CD1c-positive myeloid dendritic cell (primary cell): ENCODE measurements around the gene PKP4.
"Not testable (repeated sequence)": the region's sequence is repeated elsewhere in the genome, so short reads cannot be mapped to it uniquely, and the experiment has no call there.

ENCODE experiments used
- DNase-seq: peaks from one replicate; pipeline ENCODE4 v3.0.0-alpha.2; 2016; ENCODE audit errors: extremely low spot score

PKP4 gene, protein sequence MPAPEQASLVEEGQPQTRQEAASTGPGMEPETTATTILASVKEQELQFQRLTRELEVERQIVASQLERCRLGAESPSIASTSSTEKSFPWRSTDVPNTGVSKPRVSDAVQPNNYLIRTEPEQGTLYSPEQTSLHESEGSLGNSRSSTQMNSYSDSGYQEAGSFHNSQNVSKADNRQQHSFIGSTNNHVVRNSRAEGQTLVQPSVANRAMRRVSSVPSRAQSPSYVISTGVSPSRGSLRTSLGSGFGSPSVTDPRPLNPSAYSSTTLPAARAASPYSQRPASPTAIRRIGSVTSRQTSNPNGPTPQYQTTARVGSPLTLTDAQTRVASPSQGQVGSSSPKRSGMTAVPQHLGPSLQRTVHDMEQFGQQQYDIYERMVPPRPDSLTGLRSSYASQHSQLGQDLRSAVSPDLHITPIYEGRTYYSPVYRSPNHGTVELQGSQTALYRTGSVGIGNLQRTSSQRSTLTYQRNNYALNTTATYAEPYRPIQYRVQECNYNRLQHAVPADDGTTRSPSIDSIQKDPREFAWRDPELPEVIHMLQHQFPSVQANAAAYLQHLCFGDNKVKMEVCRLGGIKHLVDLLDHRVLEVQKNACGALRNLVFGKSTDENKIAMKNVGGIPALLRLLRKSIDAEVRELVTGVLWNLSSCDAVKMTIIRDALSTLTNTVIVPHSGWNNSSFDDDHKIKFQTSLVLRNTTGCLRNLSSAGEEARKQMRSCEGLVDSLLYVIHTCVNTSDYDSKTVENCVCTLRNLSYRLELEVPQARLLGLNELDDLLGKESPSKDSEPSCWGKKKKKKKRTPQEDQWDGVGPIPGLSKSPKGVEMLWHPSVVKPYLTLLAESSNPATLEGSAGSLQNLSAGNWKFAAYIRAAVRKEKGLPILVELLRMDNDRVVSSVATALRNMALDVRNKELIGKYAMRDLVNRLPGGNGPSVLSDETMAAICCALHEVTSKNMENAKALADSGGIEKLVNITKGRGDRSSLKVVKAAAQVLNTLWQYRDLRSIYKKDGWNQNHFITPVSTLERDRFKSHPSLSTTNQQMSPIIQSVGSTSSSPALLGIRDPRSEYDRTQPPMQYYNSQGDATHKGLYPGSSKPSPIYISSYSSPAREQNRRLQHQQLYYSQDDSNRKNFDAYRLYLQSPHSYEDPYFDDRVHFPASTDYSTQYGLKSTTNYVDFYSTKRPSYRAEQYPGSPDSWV

DNA sequence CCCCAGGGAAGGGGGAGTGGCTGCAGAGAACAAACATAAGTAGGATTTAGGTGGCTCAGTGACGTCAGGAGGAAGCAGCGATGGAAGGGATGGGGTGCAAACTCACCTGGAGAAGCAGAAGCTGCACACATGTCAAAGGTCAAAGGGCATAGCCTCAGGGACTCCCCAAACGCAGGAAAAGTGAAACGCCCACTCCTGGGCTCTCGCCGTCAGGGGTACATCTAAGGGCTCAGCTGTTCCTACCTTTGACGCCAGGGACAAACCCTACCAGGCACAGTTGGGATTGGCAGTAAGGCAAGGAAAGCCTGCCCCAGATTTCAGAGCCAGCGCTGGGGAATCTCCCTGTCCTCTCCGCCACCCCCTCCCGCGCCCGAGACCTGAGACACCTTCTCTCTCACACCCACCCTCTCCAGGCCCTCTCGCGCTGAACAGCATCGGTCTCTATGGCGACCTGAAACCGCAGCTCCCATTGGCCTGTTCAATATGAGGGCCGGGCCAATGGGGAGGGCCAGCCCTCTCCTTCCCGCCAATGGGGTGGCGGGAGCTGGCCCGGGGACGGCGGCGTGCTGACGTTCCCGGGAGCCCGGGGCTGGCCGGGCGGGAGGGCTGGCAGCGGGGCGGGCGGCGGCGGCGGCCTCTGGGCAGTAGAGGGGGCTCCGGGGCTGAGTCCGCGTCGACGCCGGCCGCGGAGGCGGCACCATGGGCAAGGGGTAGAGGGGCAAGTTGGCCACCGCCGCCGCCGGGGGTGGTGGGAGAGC lies at the start of gene PKP4, which contains the start of gene CCDC148:
PKP4 (plus strand) TSS at position 644 of the 758 bp plus-strand sequence. CDS start 76,233 bp downstream, outside the sequence.
CCDC148 (minus strand) TSS at position 445 of the 758 bp plus-strand sequence; CDS start at position 131, 314 bp downstream.
- DNase-seq: peak; percentile 94

DNA sequence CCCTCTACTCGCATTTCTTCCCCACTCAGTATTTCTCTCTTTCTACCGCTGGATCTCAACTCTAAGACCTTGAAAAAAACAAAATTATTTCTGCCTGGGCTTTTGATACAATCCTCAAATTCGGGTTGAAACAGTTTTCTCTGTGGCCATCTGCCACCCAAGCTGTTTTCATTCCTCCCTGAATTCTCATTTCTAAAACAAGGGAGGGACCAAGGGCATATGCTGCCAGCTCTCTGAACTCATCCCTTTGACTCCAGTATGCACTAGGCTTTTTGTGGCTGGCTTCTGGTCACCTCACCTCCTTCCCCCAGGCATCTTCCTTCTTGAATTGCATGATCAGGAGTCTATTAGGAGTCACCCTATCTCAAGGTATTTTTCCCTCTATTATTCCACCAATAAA lies 49.7 kb upstream of the PKP4 start:
- no peak for DNase-seq

DNA sequence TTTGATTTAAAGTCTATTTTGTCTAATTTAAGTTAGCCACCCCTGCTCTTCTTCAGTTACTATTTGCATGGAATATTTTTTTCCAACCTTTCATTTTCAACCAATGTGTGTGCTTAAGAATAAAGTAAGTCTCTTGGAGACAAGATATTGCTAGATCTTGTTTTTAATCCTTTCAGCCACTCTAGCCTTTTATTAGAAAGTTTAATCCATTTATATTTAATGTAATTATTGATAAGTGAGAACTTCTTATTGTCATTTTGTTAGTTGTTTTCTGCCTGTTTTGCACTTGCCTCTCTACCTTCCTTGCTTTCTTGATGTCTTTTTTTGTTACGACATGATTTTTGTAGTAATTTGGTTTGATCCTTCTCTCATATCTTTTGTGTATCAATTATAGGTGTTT lies 46.6 kb upstream of the PKP4 start:
- no peak for DNase-seq

DNA sequence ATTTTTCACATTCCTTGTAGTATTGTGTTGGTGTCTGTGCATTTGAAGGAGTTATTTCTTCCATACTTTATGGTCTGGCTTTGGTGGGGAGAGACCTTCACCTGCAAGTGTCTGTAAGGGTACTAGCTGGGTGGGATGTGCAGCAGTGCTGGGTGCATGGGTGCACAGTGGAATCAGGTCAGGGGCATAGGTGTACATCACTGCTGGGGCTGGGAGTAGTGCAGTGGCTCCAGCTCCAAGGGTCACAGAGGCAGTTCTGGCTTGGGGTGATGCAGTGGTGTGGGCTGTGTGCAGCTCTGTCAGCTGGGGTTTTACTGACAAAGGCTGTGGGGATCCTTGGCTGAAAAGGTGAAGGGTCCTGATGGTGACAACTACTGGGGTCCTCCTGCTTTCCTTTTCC lies 45.0 kb upstream of the PKP4 start:
- DNase-seq: no peak

DNA sequence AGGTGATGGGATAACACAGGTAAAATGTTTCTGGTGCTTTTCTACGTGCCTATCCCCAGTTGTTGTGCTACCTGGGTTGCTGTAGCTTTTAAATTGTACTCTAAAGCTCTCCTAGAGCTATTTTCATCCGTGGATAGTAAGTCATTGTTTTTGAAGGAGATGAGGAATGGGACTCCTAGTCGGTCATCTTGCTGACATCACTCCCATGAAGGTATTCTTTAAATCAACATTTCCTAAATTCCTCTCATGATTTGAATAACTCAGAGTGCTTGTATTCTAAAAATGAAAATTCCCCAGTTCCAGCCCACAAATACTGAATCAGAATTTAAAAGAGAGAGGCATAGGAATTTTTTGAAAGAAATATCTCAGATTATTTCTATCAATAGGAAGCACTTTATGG lies 44.5 kb upstream of the PKP4 start:
- no peak for DNase-seq

DNA sequence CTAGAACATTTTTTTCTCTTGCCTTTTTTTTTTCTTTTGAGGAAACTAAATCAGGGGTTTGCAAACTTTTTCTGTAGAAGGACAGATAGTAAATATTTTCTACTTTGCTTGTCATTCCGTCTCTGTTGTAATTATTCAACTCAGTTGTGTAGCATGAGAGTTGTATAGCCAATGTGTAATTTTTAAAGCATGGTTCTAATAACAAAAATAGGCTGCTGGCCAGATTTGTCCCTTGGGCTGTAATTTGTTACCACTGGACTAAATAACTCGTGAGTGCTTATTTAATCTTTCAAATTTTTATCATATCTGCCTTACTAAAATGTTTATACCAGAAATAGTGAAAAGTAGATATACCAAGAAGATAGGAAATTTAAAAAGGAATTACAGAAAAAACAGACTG lies 43.2 kb upstream of the PKP4 start:
- DNase-seq: no peak

DNA sequence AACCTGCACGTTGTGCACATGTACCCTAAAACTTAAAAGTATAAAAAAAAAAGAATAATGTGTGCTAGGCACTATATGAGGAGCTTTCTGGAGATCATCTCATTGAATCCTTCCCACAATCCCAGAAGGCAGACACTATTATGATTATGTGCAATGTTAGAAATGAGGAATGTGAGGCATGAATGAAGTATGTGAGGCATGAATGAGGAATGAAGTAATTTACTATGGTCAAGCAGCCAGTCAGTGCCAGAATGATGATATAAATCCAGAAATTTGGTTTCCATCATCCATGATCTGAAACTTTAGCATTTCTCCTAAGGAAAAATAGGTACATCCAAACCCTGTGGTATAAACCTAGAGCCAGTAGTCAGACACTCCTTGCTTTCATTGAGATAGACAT lies 42.2 kb upstream of the PKP4 start:
- DNase-seq: no peak

DNA sequence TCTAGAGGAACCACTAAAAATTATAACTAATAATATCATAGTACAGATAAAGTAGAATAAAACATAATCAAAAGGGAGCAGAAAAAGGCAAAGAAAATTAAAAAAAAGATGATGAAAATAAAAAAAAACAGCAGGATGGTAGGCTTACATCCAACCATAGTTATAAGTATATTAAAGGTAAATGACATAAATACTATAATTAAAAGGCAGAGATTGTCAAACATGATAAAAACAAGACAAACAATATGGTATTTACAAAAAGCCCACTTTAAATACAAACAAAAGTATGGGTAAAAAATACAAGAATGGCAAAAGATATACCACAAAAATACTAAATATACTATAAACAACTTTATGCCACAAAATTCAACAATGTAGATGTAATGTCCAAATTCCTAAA lies 24.6 kb upstream of the PKP4 start:
- no peak for DNase-seq

DNA sequence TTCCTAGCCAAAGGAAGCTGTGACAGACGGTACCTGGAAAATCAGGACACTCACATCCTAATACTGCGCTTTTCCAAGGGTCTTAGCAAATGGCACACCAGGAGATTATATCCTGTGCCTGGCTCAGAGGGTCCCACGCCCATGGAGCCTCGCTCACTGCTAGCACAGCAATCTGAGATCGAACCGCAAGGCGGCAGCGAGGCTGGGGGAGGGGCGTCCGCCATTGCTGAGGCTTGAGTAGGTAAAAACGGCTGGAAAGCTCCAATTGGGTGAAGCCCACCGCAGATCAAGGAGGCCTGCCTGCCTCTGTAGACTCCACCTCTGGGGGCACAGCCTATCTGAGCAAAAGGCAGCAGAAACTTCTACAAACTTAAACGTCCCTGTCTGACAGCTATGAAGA lies 23.0 kb upstream of the PKP4 start:
- not testable (repeated sequence) for DNase-seq

DNA sequence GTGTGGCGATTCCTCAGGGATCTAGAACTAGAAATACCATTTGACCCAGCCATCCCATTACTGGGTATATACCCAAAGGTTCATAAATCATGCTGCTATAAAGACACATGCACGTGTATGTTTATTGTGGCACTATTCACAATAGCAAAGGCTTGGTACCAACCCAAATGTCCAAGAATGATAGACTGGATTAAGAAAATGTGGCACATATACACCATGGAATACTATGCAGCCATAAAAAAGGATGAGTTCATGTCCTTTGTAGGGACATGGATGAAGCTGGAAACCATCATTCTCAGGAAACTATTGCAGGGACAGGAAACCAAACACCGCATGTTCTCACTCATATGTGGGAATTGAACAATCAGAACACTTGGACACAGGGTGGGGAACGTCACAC lies 17.7 kb upstream of the PKP4 start:
- not testable (repeated sequence) for DNase-seq

DNA sequence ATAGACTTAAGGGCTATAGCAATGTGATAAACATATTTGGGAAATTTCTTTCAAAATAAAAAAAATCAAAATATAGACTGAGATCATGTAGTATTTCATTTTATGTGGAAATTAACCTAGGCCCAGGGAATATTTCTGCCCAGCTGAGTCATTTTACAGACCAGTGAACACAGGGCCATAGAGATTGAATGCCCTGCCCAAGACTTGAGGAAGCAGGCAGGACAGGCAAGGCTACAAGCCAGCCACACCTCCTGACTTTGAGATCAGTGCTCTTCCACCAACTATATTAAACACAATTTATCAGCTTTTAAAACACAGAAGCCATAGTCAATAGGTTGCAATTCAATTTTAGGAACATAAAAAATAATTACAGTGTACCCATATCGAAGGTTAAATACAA lies 13.1 kb upstream of the PKP4 start:
- no peak for DNase-seq

DNA sequence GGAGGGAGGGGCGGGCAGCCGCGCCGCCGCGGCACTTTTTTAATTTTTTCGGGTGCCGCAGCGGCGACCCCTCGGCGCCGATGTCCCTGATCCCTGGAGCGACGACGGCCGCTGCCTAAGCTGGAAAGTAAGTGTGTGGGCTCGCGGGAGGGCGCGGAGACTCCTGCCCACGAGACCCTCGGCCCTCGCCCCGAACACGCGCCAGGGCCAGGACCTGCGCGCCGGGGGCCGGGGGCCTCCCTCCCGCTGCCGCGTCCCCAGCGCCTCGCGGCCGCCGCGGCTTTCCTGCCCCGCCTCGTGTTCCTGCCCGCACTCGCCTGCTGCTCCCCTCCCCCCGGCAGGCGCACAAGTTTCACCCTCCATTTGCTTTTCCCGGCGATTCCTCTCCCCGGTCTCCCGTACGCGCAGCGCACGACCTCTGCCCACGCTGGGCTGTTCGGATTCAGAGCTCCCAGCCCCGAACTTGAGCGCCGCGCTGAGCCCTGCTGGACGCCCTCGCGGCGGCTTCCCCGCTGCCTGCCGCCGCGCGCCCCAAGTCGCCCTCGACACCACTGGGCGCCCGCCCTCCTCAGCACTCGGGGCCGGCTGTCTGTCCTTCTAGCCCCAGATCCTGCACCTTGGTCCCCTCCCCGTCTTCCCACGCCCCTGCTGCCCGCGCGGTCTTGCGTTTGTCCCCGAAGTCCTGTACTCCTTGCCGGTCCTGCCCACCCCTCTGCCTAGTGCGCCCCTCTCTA lies 507 bp downstream of the PKP4 start:
- peak; percentile 77 for DNase-seq

DNA sequence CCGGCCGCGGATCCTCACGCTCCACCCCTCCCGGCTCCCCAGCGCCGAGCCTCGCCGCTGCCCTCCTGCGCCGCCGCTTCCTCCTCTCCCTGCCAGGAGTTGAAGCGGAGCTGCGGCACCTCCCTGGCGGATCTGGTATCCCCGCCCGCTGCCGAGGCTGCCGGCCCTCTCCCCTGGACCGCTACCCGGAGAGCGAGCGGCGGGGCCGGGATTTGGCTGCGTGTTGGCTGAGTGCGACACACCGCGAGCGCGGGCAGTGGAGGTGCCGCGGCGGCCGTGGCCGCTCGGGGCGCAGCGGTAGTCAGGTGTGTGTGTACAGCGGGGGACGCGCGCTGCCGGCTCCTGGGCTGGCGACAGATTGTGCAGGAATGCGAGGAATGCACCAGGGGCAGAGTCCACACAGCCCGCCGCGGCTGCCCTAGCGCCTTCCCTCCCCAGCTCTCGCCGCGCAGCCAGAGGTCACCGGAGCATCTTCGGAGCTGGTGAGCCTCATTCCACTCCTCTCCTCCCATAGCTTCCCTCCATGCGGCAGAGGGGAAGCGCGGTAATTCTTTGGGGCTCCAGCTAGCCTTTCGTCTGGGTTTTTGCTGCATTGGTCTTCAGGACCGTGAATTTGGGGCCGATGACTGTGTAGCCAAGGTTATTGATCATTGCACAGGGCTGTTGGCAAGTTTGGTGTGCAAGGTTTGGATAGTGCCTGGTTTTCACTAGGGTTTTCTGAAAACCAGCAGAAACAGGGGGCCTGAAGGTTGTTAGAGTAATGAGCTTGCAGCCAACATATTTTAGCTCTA lies 1.3 kb downstream of the PKP4 start:
- peak; percentile 62 for DNase-seq

DNA sequence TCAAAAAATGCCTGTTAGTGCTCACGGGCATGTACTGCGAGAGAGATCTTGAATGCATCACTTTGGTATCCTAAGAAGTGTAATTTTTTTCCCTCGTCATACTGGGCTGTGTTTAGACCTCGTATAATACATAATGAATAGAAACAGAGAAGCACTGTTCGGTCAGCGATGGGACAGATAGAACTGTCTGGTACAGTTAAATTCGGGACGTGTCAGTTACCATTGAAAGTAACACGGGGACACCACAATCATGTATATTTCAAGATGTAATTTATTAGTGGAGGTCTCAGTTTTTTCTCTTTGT lies 1.8 kb downstream of the PKP4 start:
- DNase-seq: no peak

DNA sequence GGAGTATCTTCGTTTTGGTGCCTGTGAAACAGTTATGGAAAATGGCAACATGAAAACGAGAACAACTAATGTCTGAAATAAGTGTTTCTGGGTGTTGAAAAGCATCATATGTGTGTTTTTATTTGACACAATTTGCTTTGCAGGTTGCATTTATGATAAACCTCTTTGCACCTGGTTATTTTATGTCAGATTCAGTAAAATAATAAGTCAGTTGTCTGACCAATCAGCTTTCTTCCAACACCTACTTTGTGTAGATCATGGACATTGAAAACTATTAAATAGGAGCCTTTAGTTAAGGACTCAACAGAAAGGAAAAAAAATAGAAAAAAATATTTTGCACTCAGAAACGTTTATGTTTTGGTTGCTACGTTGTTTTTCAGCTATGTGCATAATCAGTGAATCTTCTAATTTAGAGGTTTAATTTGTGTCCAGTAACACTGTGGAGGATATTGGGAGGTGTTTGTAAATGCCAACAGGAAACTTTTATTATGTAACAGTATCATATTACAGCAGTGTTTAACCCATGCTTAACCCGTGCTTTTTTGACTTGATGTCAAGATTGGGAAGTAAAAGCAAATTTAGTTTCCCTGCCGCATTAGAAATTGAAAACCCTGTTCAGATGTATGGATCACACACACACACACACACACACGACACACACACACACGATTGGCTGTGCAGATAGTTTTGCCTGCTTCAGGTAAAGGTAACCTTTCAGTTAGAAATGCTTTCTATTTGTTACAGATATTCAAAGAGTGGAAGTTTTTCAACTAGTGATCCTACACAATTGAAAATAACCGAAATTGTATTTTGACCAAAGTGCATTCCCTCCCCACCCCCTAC lies 2.6 kb downstream of the PKP4 start:
- DNase-seq: no peak

DNA sequence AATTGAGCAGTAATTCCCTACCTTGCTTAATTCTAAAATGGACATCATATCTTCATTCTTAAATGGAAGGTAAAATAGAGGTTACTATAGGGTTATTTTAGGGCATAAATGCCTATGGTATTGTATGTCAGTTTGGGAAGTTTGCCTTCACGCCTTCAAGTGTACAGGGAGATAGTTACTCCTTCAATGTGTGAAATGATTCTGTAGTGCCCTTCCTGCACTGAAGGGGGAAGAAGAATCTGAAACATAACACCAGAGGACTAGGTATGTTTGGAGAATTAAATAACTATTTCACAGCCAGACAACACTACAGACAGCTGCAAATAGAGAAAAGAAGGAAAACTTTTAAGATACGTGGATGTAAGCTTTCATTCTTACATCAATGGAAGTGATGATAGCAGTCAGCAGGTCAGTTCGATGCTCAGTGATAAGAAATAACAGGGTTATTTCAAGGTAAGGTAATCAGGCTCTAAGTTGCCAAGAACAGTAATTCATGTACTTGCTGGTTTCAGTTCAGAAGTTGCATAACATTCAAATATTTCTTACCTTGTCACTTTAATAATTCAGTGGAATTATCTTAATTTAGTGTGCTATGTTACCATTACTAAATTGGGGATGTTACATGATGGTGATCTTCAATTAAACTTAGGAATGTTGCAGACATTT lies 4.0 kb downstream of the PKP4 start:
- no peak for DNase-seq

DNA sequence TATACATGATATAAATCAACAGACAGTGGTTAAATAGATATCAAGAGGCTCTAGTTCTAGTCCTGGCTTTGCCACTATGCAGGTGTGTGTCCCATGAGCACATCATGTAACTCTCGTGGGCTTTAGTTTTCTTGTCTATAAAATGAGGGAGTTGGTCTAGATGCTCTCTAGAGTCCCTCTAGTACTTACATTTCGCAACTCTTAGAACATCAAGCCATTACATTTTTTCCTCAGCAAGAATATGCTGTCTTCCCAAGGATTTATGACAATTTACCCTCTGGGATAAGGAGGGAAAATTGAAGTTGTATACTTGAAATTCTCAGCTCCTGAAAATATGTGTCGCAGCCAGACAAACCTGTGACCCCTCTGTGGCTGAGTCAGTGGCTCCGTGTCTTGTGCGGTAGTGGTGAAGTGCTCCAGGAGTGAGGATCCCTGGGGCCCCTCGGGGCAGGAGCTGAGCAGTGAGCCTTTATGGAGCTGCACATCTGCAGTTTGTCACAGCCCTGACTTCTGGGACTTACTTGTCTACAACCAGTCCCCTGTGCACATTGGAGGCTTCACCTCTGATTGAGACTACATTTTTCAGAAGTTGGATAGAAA lies 6.8 kb downstream of the PKP4 start:
- DNase-seq: no peak
